NCI-H2171 treated with DMSO at 0.1 percent for 48 hours (cell line): ENCODE results near the gene RAB20.
"Not testable (repeated sequence)": the region's sequence is repeated elsewhere in the genome, so short reads cannot be mapped to it uniquely, and the experiment has no call there.

ENCODE experiments used
- DNase-seq: peaks from one replicate; lab custom pipeline; 2025; lab: John Stamatoyannopoulos, UW

The RAB20 gene

GRCh38 chr13:110575322-110576069 is 14.0 kb upstream of the RAB20 start:
- no peak for DNase-seq

- DNase-seq, result no peak
Observed at GRCh38 chr13:110574161-110574560, 12.6 kb upstream of the RAB20 start.

DNA sequence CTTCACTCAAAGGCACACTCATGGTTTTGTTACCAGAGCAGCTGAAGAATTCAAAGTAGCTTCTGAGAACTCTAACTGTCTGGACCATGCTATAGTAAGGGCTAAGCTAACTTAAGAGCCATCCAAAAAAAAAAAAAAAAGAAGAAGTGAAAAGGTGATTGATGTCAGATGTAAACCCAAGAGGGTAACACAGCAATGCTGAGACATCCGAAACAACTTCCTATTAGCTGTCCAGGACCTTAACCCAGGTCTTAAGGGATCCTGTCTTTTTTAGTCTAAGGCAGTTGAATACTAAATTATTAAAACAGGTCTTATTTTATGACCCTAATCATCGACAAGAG is 11.2 kb upstream of the RAB20 start:
- no peak for DNase-seq

DNA sequence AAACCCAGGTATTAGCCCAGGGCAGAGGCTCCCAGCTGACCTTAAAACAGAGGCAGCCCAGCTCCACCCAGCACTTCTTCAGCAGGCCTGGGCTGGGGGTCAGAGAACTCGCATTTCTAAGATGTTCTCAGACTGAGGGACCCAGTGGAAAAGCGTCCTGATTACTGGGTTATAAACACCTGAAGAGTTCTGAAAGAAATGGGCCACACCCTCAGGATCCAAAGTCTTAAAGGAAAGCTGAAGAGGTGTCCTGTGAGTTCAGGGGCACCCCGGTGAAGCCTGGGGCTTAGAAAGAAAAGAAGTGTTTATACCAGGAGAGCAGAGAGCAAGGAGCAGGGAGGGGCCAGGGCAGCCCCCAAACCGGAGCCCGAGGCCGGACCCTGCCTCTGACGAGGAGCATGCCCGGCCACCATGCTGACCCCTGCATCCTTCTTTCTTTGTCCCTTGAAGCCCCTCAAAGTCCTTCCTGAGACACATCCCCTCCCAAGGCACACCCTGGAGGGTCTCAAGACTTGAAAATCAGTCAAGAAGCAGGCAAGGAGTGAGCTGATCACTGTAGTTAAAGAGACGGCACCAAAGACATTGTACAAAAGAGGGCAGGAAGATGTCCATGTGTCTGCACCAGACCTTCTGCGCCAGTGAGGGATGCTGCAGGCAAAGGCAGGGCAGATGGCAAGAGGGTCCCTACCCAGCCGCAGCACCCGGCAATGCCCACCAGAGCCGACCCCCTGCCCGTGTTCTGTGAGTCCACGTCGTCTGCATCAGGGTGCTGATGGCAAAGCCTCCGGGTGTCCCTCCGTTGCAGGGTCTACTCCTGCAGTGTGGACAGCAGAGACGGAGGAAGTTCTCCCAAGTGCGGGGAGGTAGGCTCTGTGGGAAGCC is 10.6 kb upstream of the RAB20 start:
- no peak for DNase-seq

DNA sequence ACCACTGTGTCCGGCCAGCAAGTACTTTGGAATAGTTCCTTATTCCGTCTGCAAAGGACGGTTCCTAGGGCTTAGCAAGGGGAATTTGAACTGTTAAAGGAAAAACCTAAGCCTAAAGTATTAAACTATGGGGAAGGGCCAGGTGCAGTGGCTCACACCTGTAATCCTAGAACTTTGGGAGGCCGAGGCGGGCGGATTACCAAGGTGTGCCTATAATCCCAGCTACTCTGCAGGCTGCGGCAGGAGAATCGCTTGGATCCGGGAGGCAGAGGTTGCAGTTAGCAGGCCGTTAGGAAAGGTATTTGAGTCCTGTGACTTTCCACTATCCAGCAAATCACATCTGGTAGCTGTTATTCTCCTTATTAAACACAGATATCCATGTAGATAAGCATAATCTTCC is 9.4 kb upstream of the RAB20 start:
- no peak for DNase-seq

DNA sequence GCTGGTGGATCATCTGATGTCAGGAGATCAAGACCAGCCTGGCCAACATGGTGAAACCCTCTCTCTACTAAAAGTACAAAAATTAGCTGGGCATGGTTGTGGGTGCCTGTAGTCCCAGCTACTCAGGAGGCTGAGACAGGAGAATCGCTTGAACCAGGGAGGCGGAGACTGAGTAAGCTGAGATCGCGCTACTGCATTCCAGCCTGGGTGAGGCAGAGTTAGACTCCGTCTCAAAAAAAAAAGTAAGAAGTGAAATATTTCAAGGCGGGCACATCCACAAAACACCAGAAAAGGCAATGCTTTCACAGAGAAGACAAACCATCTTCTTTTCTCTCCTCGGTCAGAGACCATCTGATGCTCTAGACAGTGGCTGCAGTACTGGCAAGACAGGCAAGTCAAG is 8.4 kb upstream of the RAB20 start:
- not testable (repeated sequence) for DNase-seq

DNA sequence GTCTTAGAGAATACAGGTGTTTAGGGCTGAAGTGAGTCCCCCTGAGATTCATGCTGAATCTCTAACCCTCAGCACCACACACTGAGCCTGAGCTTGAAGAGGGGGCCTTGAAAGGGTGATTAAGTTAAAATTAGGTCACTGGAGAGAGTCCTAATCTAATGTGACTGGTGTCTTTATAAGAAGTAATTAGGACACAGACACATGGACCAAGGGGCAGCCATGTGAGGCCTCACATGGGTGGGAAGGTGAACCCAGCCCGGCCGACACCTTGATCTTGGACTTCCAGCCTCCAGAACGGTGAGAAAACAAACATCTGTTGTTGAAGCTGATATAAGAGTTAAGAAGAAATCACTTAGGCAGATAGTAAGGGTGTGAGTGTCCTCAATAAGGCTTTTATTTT is 7.1 kb upstream of the RAB20 start:
- no peak for DNase-seq

DNA sequence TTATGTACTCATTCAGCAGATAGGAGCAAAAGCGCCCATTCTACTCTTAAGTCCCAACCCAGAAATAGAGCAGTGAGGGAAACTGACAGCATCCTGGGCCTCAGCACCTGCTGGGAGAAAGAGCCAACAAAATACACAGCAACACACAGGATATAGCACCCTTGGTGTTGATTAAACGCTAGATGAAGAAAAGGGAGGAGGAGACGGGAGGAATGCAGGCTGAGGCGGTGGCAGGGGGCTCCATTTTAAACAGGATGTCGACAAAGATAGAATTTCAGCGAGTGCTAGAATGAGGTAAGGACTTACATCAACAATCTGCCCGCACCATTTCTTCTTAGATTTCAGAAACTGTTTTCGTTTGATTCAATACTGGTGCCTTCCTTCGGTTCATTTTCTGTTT is 4.6 kb upstream of the RAB20 start:
- DNase-seq, result no peak

GRCh38 chr13:110565296-110565695 is 3.8 kb upstream of the RAB20 start:
- DNase-seq, result no peak

GRCh38 chr13:110564472-110564985 is 3.0 kb upstream of the RAB20 start:
- no peak for DNase-seq

DNA sequence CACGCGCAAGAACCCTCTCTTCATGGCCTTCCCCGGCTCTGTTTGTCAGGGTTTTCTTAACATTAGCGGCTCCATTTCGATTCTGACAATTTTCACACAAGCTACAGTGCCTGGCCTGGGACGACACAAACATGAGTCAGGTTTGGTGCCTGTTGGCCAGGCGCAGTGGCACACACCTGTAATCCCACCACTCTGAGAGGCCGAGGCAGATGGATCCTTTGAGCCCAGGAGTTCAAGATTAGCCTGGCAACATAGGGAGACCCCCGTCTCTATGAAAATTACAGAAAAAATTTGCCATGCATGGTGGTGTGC is 1.9 kb upstream of the RAB20 start:
- DNase-seq, result no peak

GRCh38 chr13:110562696-110563462 is 1.4 kb upstream of the RAB20 start:
- no peak for DNase-seq

DNA sequence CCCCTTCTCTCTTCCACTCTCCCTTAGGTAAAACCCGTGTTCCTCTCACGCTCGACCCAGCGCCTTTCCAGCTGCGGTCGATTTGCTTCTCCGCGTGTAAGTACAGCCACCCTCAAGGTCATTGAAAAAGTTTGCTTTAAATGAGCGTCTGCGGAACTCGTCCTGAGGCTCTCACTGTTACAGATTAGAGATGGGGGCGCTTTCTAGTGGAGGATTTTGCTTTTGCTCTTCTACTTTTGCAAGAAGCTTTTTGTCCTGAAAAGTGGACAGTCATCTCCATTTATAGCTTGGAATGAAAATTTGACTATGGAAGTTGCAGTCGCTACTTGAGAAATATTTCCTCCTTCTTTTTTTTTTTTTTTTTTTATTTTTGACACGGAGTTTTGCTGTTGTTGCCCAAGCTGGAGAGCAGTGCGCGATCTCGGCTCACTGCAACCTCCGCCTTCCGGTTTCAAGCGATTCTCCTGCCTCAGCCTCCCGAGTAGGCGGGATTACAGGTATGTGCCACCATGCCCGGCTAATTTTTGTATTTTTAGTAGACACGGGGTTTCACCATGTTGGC is 595 bp upstream of the RAB20 start:
- no peak for DNase-seq

- DNase-seq, result no peak
Observed at GRCh38 chr13:110560601-110561343, 750 bp downstream of the RAB20 start.

DNA sequence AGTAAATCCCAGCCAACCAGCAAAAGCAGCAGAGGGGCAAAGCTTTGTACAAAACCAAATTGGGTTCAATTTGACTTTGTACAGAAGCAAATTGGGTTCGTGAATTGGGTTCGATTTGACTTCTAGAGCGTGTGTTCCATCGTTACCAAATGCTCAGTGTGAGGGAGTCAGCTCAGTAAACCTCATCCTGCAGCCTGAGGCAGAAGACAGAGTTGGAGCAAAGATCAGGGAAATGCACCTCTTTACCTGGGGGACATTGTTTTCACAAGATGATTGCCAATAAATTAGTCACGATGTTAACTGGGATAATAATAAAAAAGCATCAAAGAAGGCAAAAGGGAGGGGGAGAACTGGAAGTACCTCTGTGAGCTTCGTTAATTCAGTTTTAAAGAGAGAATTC is 1.5 kb downstream of the RAB20 start:
- DNase-seq, result no peak

DNA sequence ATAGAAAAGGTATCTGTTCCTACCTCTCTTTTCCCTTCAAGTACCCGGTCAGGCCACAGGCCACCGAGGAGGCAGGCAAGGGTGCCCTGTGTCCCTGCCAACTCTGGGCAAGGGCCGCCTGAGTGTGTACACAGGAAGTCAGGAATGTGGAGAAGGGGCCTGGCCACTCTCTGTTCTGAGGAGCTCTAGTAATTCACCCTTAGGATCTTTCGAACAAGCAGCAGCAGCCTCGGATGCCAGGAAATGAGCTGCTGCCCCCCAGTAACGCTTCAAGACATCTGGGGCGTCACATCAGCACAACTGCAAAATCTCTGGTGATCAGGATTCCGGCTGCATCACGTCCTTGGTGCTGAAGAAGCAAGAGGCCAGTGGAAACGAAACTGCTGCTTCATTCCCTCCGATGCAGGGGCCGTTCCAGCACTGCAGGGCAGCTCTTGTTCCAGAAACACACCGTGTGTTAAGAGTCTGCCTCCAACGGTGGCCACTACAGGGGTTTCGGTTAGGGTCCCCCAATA is 2.0 kb downstream of the RAB20 start:
- DNase-seq, result no peak

- no peak for DNase-seq
Observed at GRCh38 chr13:110557610-110558305, 3.8 kb downstream of the RAB20 start.

DNA sequence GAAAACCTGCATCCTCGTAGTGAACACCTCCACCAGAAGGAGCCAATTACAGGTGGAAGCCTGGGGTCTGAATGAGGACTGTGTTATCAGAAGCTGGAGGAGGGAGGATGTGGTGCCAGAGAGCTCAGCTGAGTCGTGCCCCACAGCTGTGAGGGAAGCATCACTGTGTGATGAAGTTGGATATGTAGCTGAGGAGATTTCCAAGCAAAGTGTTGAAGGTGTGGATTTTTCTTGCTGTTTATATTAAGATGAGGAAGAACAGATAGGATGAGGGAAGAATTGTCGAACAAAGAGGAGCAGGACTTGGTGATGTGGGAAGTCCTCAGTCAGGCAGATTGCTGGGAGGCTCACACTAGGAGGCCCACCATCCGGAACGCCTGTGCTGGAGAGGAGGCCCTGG is 4.4 kb downstream of the RAB20 start:
- no peak for DNase-seq

GRCh38 chr13:110556224-110556606 is 5.3 kb downstream of the RAB20 start:
- no peak for DNase-seq

GRCh38 chr13:110555601-110556223 is 5.8 kb downstream of the RAB20 start:
- no peak for DNase-seq
